GM18502 (cell line): ENCODE results near the gene CAMK2N2.
"Not testable (repeated sequence)": the region's sequence is repeated elsewhere in the genome, so short reads cannot be mapped to it uniquely, and the experiment has no call there.

ENCODE experiments used
- ATAC-seq: cut with Tn5 transposase; IDR thresholded peaks from one replicate; pipeline ENCODE4 v1.9.1; 2021; ENCODE audit warnings: mild to moderate bottlenecking; ENCODE audit not compliant: unreplicated experiment, poor library complexity

Gene CAMK2N2

GRCh38 chr3:184275961-184276910 lies 14.9 kb upstream of the CAMK2N2 start, which contains the start of gene ECE2:
TSS of gene ECE2 (plus strand) at chr3:184276022. CDS start at chr3:184276154, 132 bp downstream.
- no peak for ATAC-seq

- ATAC-seq = no peak
Measured at GRCh38 chr3:184275381-184275701, 14.0 kb upstream of the CAMK2N2 start.

GRCh38 chr3:184272269-184272668 lies 10.9 kb upstream of the CAMK2N2 start:
- ATAC-seq = no peak

GRCh38 chr3:184267249-184267648 lies 5.9 kb upstream of the CAMK2N2 start:
- ATAC-seq = not testable (repeated sequence)

GRCh38 chr3:184262764-184263179 lies 1.4 kb upstream of the CAMK2N2 start:
- ATAC-seq = no peak

GRCh38 chr3:184261854-184262763 lies 756 bp upstream of the CAMK2N2 start:
- ATAC-seq = no peak

- no peak for ATAC-seq
Measured at GRCh38 chr3:184260724-184261269, 556 bp downstream of the CAMK2N2 start.

GRCh38 chr3:184259878-184260723 lies 1.3 kb downstream of the CAMK2N2 start:
- no peak for ATAC-seq

GRCh38 chr3:184259396-184259877 lies 1.9 kb downstream of the CAMK2N2 start:
- ATAC-seq = no peak

- ATAC-seq = no peak
Measured at GRCh38 chr3:184258926-184259325, 2.4 kb downstream of the CAMK2N2 start.

GRCh38 chr3:184257083-184257915 lies 4.1 kb downstream of the CAMK2N2 start:
- ATAC-seq = no peak

GRCh38 chr3:184255291-184256039 lies 5.9 kb downstream of the CAMK2N2 start:
- no peak for ATAC-seq

GRCh38 chr3:184250167-184250828 lies 11.1 kb downstream of the CAMK2N2 start:
- ATAC-seq = peak; percentile 69

GRCh38 chr3:184249412-184250166 lies 11.8 kb downstream of the CAMK2N2 start, which contains the start of gene EEF1AKMT4:
TSS of gene EEF1AKMT4 (plus strand) at chr3:184249672. CDS start at chr3:184249695, 23 bp downstream.
- ATAC-seq = peak; percentile 87

GRCh38 chr3:184248454-184249411 lies 12.6 kb downstream of the CAMK2N2 start, which contains the start of gene ALG3:
TSS of gene ALG3 (minus strand) at chr3:184248962. CDS start at chr3:184248940, 22 bp downstream.
- peak; percentile 51 for ATAC-seq
